CD14-positive monocyte (primary cell): ENCODE measurements around the gene PTPN18. TPM values are rescaled to one million over a fixed set of nuclear protein-coding genes. Genes with fewer than 3 reads are reported as not detected.
A peak's percentile ranks its signal among the peaks of the same experiment; 100 is the strongest.

ENCODE experiments used
- DNase-seq, 3 donors: peaks; one replicate each; pipeline ENCODE4 v3.0.0-alpha.2; 2011 to 2022
- H2AFZ ChIP-seq: 2 replicates; pipeline ENCODE4 v1.6.0; 2012; ENCODE audit warnings: mild to moderate bottlenecking, low read depth, low read length, inconsistent platforms; ENCODE audit not compliant: insufficient read depth, poor library complexity, severe bottlenecking
- H3K27ac ChIP-seq, 2 donors: 1 replicate in 1 of 2; 2 replicates in 1 of 2; pipeline ENCODE4 v1.5.1; 2012 to 2013; ENCODE audit warnings: low read length in 2 of 2, control low read depth in 1 of 2, inconsistent platforms in 1 of 2, low read depth in 1 of 2, mild to moderate bottlenecking in 1 of 2
- H3K27me3 ChIP-seq, 2 donors: one replicate each; pipeline versions ENCODE4 v1.6.0 to v1.6.1; 2011 to 2013; ENCODE audit warnings: low read length in 2 of 2; ENCODE audit not compliant: control insufficient read depth in 2 of 2, insufficient read depth in 2 of 2
- H3K36me3 ChIP-seq, 2 donors: replicated peaks in 1 of 2; 1 replicate in 1 of 2; 2 replicates in 1 of 2; pipeline versions ENCODE4 v1.5.1 to v1.6.1; 2012 to 2013; ENCODE audit warnings: low read length in 2 of 2, control low read depth in 1 of 2, inconsistent platforms in 1 of 2, mild to moderate bottlenecking in 1 of 2; ENCODE audit not compliant: insufficient read depth in 2 of 2, control insufficient read depth in 1 of 2
- H3K4me1 ChIP-seq, 2 donors: 1 replicate in 1 of 2; 2 replicates in 1 of 2; pipeline versions ENCODE4 v1.5.1 to v1.6.1; 2012 to 2013; ENCODE audit warnings: low read length in 2 of 2, control low read depth in 1 of 2, inconsistent platforms in 1 of 2, mild to moderate bottlenecking in 1 of 2, moderate library complexity in 1 of 2; ENCODE audit not compliant: insufficient read depth in 2 of 2, control insufficient read depth in 1 of 2
- H3K4me2 ChIP-seq: replicated peaks from 2 replicates; pipeline ENCODE3; 2012; ENCODE audit warnings: low read length, moderate library complexity, mild to moderate bottlenecking; ENCODE audit not compliant: poor library complexity, severe bottlenecking; ENCODE audit errors: extremely low read depth
- H3K4me3 ChIP-seq, 3 experiments: fragments of 200-600 bp in 1 of 3; sonication (generic) in 1 of 3; replicated peaks in 1 of 3; 1 replicate in 2 of 3; 2 replicates in 1 of 3; pipeline ENCODE4 v1.5.1; 2011 to 2013; ENCODE audit warnings: low read length in 3 of 3, mild to moderate bottlenecking in 3 of 3, control low read depth in 2 of 3, low read depth in 2 of 3, inconsistent platforms in 1 of 3, moderate library complexity in 1 of 3
- H3K79me2 ChIP-seq: 2 replicates; pipeline ENCODE4 v1.6.0; 2012; ENCODE audit warnings: mild to moderate bottlenecking, control low read depth, inconsistent platforms, low read length, moderate library complexity; ENCODE audit not compliant: insufficient read depth
- H3K9ac ChIP-seq: 2 replicates; pipeline ENCODE4 v1.6.0; 2017; ENCODE audit warnings: low read length, mild to moderate bottlenecking; ENCODE audit not compliant: insufficient read depth, poor library complexity, severe bottlenecking
- H3K9me3 ChIP-seq, 2 donors: replicated peaks in 1 of 2; 1 replicate in 1 of 2; 2 replicates in 1 of 2; pipeline versions ENCODE4 v1.5.1 to v1.6.1; 2012 to 2013; ENCODE audit warnings: low read length in 2 of 2, control low read depth in 1 of 2; ENCODE audit not compliant: control insufficient read depth in 1 of 2, insufficient read depth in 1 of 2
- H4K20me1 ChIP-seq: 2 replicates; pipeline ENCODE4 v1.6.0; 2012; ENCODE audit warnings: mild to moderate bottlenecking, low read length, control low read depth, moderate library complexity; ENCODE audit not compliant: insufficient read depth
- H3K27ac Mint-ChIP-seq, 7 donors: one replicate each; pipeline ENCODE4 v1.8.0; 2020; ENCODE audit warnings: mild to moderate bottlenecking in 7 of 7, mixed read lengths in 7 of 7, moderate library complexity in 6 of 7, inconsistent platforms in 2 of 7
- H3K27me3 Mint-ChIP-seq, 3 donors: one replicate each; pipeline ENCODE4 v1.8.0; 2021 to 2022; ENCODE audit warnings: low read depth in 3 of 3, mild to moderate bottlenecking in 3 of 3, mixed read lengths in 3 of 3, moderate library complexity in 3 of 3, inconsistent platforms in 1 of 3
- H3K36me3 Mint-ChIP-seq, 2 donors: one replicate each; pipeline ENCODE4 v1.8.0; 2020; ENCODE audit warnings: mixed read lengths in 2 of 2, inconsistent platforms in 1 of 2, mild to moderate bottlenecking in 1 of 2
- H3K4me1 Mint-ChIP-seq: one replicate; pipeline ENCODE4 v1.8.0; 2020; ENCODE audit warnings: mild to moderate bottlenecking, mixed read lengths
- H3K4me3 Mint-ChIP-seq, 2 donors: one replicate each; pipeline ENCODE4 v1.8.0; 2020; ENCODE audit warnings: mild to moderate bottlenecking in 2 of 2, mixed read lengths in 2 of 2, moderate library complexity in 1 of 2
- H3K9me3 Mint-ChIP-seq, 7 donors: one replicate each; pipeline ENCODE4 v1.8.0; 2020 to 2022; ENCODE audit warnings: mixed read lengths in 7 of 7, mild to moderate bottlenecking in 6 of 7, moderate library complexity in 6 of 7, inconsistent platforms in 2 of 7
- WGBS: methylation state at CpG from one replicate; pipeline ENCODE4 v1.1.5; 2013; ENCODE audit warnings: missing lambda C conversion rate; ENCODE audit not compliant: insufficient coverage; 5-methylcytosine and 5-hydroxymethylcytosine counted together
- intact Hi-C, 2 donors: fragments of 100-400 bp; cut with micrococcal nuclease; formaldehyde crosslinking; loops; one replicate each; pipeline versions ENCODE4 v1.15.0 to v1.15.1; 2023
- polyA plus RNA-seq, 3 donors: library from polyadenylated mRNA; depleted of rRNA in 1 of 3; unstranded in 2 of 3; stranded (reverse) in 1 of 3; fragments of 300-500 nt in 2 of 3; fragments of >200 nt in 1 of 3; fragmentation: Illumina TruSeq in 2 of 3; gene quantifications; 1 replicate in 2 of 3; 2 replicates in 1 of 3; pipeline ENCODE4 v1.2.3, GENCODE V29; 2012 to 2021
- TF ChIP-seq, protein P1 (sequence below): fragments of 200-600 bp; IDR thresholded peaks from one replicate; pipeline ENCODE4 v1.8.0; 2022; ENCODE audit warnings: antibody characterized with exemption, mild to moderate bottlenecking

The PTPN18 gene
- polyA plus RNA-seq, 3 donors: 72.2 to 365 (median 102) TPM

DNA sequence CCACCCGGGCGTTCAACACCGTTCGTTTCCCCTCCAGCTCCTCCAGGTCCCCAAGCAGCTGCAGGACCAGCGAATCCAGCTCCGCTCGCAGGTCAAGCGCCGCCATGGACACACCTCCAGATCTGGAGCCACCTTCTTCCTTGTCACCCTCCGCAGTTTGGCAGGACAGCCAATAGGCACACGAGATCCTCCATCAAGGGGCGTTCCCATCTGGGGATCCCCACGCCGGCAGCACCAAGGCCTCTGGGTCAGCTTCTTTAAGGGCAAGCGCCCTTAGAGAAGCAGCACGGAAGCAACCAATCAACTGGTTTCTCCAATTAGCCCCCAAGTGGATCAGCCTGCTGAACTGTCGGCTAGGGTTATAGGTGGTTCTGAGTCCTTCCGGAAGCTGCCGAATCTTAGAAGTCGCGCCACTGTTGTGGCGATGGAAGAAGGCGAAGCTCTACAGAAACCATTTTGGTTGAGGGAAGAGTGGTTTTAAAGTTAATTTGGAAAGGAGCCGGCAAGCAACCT lies 13.8 kb upstream of the PTPN18 start:
- TF ChIP-seq, protein P1, sequence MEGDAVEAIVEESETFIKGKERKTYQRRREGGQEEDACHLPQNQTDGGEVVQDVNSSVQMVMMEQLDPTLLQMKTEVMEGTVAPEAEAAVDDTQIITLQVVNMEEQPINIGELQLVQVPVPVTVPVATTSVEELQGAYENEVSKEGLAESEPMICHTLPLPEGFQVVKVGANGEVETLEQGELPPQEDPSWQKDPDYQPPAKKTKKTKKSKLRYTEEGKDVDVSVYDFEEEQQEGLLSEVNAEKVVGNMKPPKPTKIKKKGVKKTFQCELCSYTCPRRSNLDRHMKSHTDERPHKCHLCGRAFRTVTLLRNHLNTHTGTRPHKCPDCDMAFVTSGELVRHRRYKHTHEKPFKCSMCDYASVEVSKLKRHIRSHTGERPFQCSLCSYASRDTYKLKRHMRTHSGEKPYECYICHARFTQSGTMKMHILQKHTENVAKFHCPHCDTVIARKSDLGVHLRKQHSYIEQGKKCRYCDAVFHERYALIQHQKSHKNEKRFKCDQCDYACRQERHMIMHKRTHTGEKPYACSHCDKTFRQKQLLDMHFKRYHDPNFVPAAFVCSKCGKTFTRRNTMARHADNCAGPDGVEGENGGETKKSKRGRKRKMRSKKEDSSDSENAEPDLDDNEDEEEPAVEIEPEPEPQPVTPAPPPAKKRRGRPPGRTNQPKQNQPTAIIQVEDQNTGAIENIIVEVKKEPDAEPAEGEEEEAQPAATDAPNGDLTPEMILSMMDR: no peak
- Mint-ChIP-seq H3K27me3 (peaks cover 0 to 4% (median 4%) of the 10 kb centered on the region in 3 donors), H3K9me3 (no peaks in the 10 kb centered on the region), H3K27ac (peak overlapping the region; percentile 97 to 99 (median 99)), H3K4me3 (peak overlapping the region; percentile 99 to 100), H3K36me3 (peaks cover 58 to 59% of the 10 kb centered on the region in 2 donors), H3K4me1 (peaks cover 27% of the 10 kb centered on the region)
- H3K4me2 ChIP-seq: peak overlapping the region; percentile 89
- H3K4me1 ChIP-seq: peaks cover 17 to 39% of the 10 kb centered on the region in 2 donors
- peaks cover 25% of the 10 kb centered on the region for H3K79me2 ChIP-seq
- WGBS: under 1% methylated on average over 24 of the region's 24 CpGs
- no peaks in the 10 kb centered on the region for H4K20me1 ChIP-seq
- DNase-seq: peak; percentile 86 to 91 (median 89)
- H3K9ac ChIP-seq: peak overlapping the region; percentile 82
- H3K27ac ChIP-seq: peak overlapping the region; percentile 80 to 96
- H3K27me3 ChIP-seq: no peaks in the 10 kb centered on the region
- H2AFZ ChIP-seq: peak overlapping the region; percentile 89
- H3K4me3 ChIP-seq: peak overlapping the region; percentile 77 to 87 (median 84)
- H3K9me3 ChIP-seq: no peaks in the 10 kb centered on the region
- intact Hi-C loops: loop anchor here in 1 of 2 donors (5.0 kb wide), 1 partner anchor 165 kb away; no protein-coding TSS in a partner anchor
- peaks cover 52 to 56% of the 10 kb centered on the region in 2 donors for H3K36me3 ChIP-seq

DNA sequence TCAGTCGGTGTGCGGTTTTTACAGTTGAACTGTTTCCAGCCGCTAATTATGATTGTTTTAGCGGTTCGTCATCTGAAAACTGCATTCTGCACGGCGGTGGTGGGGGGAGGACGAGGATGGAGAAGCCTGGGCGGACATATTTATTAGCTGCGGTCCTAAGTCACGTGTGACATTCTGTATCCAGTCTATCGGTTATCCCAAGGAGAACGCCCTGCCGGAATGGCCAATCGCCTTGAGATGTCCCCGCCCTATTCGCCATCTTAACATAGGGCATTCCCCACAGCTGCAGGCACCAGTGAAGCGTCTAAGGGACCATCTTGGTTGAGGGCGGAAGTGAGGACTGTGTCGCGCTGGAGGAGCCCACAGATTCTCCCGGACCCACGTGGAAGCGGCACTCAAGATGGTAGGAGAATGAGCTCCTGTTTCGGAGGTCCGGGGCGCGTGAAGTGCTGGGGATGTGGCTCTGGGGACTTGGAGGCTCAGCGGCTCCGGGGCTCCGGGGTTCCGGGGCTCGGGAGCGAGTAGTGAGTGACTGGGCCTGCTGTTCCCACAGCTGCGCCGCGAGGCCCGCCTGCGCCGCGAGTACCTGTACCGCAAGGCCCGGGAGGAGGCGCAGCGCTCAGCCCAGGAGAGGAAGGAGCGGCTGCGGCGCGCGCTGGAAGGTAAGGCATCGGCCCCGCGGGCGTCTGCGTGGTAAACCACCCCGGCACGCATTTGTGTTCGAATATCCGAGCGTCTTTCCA lies 13.2 kb upstream of the PTPN18 start, which contains the start of gene IMP4:
IMP4 (plus strand) TSS at position 365 of the 743 bp plus-strand sequence; CDS start at position 401, 36 bp downstream.
- H3K9ac ChIP-seq: peak within 1 kb of the TSS; percentile 82
- peak; percentile 98 to 100 (median 99) for DNase-seq
- H3K79me2 ChIP-seq: peaks cover 25% of the 10 kb centered on the region
- intact Hi-C loops: loop anchor here in 1 of 2 donors (5.0 kb wide), 1 partner anchor 165 kb away; no protein-coding TSS in a partner anchor
- no peaks in the 10 kb centered on the region for H3K9me3 Mint-ChIP-seq
- H3K36me3 ChIP-seq: peaks cover 58% of the 10 kb centered on the region in 2 donors
- no peaks in the 10 kb centered on the region for H3K27me3 ChIP-seq
- H2AFZ ChIP-seq: peak within 1 kb of the TSS; percentile 89
- H3K36me3 Mint-ChIP-seq: peaks cover 63% of the 10 kb centered on the region in 2 donors
- TF ChIP-seq, protein P1: peak; percentile 32
- peaks cover 0 to 4% (median 4%) of the 10 kb centered on the region in 3 donors for H3K27me3 Mint-ChIP-seq
- peaks cover 25% of the 10 kb centered on the region for H3K4me1 Mint-ChIP-seq
- peak within 1 kb of the TSS; percentile 77 to 87 (median 84) for H3K4me3 ChIP-seq
- H3K4me2 ChIP-seq: peak within 1 kb of the TSS; percentile 89
- WGBS: 0% methylated on average over 54 of the region's 60 CpGs
- H3K4me3 Mint-ChIP-seq: peak within 1 kb of the TSS; percentile 99 to 100
- peaks cover 17 to 34% of the 10 kb centered on the region in 2 donors for H3K4me1 ChIP-seq
- H3K27ac ChIP-seq: peak within 1 kb of the TSS; percentile 80 to 96
- H3K27ac Mint-ChIP-seq: peak within 1 kb of the TSS; percentile 97 to 99 (median 99)
- H3K9me3 ChIP-seq: no peaks in the 10 kb centered on the region
- no peaks in the 10 kb centered on the region for H4K20me1 ChIP-seq
